HG02678 (cell line): ENCODE results near the gene ENPP1.
"Not testable (repeated sequence)": the region's sequence is repeated elsewhere in the genome, so short reads cannot be mapped to it uniquely, and the experiment has no call there.

ENCODE experiments used
- ATAC-seq: cut with Tn5 transposase; IDR thresholded peaks from one replicate; pipeline ENCODE4 v1.9.1; 2021; ENCODE audit warnings: mild to moderate bottlenecking, moderate library complexity; ENCODE audit not compliant: unreplicated experiment

ENPP1 gene

DNA sequence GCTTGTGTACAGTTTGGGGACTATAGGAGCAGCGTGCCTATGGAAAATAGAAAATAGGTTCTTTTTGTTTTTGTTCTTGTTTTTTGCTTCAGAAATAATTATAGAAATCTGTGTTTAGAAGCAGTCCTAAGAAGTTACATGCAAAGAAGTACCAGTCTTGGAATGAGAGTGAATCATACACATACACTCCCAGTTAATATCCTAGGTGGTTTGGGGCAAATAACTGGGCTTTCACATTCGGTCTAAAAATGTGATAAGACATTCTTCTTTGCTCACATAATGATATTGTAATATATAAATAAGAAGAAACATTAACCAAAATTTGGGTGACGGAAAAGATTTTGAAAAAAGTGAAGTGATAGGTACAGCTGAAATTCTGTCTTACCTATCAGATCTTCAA lies 61.0 kb downstream of the ENPP1 start:
- ATAC-seq = no peak

DNA sequence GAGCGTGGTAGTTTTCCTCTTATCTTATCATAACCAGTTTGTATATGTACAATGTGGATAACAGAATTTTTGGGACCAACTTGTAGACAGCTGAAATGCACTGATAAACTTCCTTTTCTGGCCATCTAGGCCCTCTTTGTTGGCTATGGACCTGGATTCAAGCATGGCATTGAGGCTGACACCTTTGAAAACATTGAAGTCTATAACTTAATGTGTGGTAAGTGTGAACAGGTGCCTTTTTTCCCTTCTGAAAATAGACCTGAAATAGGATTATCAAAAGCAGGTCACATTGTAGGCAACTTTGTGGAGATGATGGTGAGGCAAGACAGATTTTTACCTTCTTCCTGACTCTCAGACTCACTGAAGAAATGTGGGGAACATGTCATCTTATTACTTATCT lies 67.8 kb downstream of the ENPP1 start:
- no peak for ATAC-seq

DNA sequence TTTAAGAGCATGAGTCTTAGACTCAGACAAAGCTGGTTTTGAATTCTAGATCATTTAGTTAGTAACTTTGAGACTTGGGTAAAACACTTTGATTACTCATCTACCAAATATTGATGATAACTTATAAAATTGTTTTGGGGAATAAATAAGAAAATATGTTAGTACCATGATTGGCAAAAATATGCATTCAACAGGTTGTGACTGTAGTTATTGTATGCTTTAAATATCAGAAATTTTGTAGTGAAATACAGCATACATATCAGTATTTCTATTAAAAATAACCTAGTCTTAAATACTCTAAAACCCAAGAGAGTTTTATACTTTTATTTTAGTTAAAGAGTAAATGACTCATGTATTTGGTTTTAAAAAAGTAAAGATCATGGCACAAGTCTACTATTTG lies 68.7 kb downstream of the ENPP1 start:
- no peak for ATAC-seq

DNA sequence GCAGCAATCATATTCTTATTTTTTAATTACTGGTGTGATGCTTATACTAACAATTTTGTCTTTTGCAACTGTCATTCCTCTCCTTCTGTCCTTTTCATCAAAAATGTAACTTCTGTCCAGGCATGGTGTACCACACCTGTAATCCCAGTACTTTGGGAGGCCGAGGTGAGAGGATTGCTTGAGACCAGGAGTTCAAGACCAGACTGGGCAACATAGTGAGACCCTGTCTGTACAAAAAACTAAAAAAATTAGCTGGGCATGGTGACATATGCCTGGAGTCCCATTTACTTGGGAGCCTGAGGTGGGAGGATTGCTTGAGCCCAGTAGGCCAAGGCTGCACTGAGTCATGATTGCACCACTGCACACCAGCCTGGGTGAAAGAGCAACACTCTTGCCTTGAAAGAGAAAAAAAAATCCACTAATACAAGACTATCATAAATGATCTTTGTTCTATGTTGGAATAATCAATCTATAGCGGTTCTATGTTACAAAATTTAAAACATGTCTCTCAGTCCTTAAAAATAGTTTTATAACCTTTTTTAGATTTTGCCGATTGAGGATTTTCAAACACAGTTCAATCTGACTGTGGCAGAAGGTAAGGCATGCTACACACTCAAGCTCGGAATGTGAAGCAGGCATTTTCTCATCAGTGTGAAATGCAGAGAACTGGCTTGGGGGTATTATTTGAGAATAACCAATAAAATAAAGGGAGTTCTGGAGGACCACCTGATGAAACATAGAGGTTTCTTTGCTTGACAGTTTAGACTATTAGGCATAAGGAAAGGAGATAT lies 70.4 kb downstream of the ENPP1 start:
- no peak for ATAC-seq

DNA sequence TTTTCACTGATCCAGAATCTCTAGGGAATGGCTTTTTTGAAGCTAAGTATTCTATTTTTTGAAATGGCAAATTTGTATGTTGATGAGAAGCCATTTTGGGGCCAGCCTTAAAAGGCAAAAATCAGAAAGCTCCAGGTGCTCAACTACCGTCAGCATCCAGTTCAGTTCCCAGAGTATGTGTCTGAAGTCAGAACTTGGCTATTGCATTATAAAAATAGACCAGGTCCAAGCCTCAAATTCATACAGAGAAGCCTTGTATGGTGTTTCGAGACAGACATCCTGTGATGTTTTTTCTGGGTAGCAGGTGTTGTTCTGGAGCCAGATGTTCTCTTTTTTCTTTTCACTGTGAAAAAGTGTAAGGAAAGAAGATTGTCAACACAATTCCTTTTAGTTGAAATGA lies 75.2 kb downstream of the ENPP1 start:
- ATAC-seq = no peak

DNA sequence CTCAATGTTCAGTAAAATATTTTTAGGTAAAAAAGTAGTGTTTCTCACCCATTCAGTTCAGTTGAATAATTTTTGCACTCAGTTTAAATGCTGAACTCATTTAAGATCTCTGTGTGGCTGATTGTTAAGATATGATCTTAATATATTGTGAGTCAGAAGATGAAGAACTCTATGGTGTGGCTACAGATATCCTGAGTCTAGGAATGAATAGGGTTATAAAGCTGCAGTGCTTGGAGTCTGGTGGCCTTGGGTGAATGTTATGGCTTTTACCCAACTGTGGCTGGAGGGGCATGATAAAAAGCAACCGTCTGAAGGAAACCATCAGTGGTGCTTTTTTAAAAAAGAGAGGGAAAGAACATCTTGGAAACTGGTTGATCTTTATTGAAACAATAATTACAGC lies 77.4 kb downstream of the ENPP1 start:
- no peak for ATAC-seq

DNA sequence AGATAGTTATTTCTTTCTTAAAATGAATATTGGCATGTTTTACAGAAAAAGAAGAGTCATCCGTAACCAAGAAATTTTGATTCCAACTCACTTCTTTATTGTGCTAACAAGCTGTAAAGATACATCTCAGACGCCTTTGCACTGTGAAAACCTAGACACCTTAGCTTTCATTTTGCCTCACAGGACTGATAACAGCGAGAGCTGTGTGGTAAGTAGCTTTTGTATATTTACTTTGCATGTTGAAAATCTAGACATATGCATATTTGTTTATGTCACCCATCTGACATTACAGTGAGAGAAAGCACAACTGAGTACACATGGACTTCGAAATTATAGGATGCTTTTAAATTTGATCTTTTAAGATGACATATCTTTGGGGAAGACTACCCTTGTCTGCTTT lies 78.7 kb downstream of the ENPP1 start:
- no peak for ATAC-seq

DNA sequence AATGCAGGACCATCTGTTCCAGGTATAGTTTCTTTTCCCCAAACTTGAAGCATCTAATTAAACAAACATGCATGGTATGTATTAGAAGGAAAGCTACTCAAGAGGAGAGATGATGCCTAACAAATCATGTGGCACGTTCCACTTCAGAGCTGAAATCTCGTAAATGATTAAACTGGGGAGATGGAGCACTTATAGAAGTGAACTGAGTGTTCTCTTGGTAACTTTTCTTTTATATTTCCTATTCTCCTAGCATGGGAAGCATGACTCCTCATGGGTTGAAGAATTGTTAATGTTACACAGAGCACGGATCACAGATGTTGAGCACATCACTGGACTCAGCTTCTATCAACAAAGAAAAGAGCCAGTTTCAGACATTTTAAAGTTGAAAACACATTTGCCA lies 82.3 kb downstream of the ENPP1 start:
- no peak for ATAC-seq

DNA sequence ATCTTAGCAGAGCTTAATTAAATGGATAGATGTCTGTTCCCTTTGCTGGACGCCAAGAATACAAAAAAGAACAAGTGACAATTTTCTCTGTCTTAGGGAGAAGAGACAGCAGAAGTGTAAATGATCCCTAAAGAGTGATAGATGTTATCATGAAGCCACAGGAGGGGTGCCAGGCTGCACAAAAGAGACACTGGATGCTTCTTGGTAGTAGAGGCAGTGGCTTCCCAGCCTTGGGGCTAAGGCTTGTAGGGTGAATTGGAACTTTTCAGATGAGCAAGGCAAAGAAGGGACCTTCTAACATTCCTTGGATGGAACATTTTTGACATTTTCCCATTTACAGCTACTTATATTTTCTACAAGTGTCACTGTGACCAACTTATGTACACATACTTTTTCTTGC lies 85.4 kb downstream of the ENPP1 start:
- no peak for ATAC-seq

DNA sequence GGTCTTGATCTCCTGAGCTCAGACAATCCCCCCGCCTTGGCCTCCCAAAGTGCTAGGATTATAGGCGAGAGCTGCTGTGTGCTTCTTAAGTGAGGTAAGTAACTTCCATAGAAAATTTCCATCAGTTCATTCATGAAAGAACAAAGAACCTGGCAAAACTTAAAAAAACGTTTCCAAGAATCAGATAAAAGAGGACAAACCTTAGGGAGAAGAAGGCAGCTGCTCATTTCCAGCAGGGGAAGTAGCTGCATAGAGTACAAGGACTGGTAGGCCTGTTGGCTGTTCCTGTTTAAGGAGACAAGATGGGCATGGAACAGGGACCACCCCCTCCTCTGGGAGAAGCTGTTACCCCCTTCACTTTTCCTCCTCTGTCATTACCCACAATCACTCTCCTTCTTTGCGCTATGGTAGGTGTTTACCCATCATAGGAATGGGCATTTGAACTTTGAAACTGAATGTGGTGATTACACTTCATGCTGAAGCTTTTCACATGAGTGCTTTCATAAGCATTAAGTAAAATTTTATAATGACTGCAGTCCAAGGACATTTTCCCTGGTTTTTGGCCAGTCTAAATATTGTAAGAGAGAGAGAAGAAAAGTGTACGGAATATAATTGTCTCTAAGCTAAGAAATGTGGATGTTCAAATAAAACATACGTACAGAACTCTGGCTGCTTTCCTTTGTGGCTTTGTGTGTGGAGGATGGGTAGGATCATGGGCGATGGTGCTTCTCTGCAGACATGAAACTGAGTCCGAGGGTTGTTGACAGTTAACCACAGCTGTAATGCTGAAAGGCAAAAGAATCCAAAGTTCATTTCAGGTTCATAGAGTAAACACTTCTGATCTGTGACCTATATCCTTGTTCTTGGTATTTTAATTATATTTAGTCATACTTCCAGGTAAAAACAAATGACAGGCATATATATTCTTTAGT lies 86.9 kb downstream of the ENPP1 start:
- no peak for ATAC-seq

DNA sequence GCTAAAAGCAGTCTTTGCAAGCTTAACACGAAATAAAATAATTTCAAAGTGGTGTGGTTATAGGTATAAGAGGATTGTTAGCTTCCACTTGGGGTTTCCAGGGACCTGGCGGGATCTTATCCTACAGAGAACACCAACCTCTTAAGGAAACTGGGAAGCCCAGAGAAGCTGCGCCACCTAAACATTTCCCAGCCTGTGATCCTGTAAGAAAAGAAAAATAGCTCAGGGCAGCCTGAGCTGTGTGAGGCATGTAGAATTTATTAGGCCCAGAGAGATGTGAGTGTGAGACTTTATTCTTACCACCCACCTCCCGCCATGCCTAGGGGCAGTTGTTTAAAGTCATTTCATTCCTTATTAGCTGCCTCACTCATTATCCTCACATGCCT lies 89.2 kb downstream of the ENPP1 start:
- no peak for ATAC-seq

DNA sequence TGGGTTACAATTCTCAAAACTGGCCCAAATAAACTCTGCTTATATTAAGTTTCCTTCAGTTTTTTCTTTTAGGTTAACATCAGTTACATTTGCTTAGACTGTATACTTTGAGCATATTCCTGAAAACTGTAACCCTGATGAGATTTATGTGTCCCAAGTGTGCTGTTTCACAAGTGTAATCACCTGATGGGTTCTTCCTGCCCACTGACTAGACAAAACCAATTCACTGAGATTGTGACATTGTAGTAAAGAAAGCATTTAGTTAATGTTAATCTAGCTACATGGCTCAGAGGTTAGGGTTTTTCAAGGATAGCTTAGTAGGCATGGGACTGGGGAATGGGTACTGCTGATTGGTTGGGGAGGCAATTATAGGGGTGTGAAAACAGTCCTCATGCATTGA lies 89.8 kb downstream of the ENPP1 start:
- ATAC-seq = no peak

DNA sequence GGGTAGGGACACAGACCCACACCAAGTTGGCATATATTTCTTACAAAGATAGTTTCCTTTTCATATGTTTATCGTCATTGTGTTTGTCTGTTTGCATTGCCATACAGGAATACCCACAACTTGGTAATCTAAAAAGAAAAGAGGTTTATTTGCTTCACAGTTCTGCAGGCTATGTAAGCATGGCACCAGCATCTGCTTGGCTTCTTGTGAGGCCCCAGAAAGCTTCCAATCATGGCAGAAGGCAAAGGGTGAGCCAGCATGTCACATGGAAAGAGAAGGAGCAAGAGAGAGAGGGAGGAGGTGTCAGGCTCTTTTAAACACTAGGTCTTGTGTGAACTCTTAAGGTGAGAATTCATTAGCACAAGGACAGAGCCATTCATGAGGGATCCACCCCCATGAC lies 90.9 kb downstream of the ENPP1 start:
- ATAC-seq = no peak

DNA sequence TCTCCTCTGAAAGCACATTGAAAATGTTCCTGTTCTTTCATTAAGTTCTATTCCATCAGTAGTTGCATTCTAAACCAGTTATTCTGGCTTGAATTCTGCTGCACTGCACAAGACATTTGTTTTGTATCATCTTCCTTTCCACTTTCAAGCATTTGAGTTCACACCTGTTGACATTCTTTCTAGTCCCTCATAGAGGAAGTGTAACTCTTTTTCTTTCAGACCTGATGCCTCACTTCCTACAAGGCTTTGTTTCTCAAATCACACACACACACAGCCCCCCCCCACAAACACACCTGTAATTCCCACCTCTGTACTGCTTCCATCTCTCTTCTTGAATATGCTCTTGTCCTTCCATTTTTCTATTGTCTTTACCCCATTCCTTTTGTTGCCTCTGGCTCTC lies 92.4 kb downstream of the ENPP1 start:
- no peak for ATAC-seq

DNA sequence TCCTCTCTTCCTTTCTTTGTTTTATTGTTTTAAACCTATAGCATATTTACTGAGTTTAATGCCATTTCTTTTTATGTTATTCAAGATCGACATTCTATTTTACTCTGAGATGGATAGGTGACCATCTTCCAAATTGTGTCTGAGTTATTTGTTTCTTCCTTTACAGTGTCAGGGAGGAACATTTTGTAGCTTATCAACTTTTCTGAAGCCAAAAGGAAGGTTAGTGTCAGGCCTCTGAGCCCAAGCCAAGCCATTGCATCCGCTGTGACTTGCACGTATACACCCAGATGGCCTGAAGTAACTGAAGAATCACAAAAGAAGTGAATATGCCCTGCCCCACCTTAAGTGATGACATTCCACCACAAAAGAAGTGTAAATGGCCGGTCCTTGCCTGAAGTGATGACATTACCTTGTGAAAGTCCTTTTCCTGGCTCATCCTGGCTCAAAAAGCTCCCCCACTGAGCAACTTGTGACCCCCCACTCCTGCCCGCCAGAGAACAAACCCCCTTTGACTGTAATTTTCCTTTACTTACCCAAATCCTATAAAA lies 93.6 kb downstream of the ENPP1 start:
- not testable (repeated sequence) for ATAC-seq

DNA sequence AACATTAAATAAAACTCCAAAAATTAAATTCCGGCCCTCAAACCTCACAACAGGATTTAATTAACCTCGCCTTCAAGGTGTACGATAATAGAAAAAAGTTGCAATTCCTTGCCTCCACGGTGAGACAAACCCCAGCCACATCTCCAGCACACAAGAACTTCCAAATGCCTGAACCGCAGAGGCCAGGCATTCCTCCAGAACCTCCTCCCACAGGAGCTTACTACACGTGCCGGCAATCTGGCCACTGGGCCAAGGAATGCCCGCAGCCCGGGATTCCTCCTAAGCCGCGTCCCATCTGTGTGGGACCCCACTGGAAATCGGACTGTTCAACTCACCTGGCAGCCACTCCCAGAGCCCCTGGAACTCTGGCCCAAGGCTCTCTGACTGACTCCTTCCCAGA lies 95.9 kb downstream of the ENPP1 start:
- ATAC-seq = not testable (repeated sequence)

DNA sequence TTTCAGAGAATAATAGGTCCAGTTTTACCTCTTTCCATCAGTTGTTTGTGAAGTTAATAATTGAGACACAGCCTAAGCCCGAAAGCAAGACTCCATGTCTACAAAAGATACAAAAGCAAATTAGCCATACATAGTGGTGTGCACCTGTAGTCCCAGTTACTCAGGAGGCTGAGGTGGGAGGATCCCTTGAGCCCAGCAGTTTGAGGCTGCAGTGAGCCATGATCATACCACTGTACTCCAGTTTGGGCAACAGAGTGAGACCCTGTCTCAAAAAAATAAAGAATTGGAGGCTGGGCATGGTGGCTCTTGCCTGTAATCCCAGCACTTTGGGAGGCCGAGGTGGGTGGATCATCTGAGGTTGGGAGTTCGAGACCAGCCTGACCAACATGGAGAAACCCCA lies 101.0 kb downstream of the ENPP1 start:
- not testable (repeated sequence) for ATAC-seq

DNA sequence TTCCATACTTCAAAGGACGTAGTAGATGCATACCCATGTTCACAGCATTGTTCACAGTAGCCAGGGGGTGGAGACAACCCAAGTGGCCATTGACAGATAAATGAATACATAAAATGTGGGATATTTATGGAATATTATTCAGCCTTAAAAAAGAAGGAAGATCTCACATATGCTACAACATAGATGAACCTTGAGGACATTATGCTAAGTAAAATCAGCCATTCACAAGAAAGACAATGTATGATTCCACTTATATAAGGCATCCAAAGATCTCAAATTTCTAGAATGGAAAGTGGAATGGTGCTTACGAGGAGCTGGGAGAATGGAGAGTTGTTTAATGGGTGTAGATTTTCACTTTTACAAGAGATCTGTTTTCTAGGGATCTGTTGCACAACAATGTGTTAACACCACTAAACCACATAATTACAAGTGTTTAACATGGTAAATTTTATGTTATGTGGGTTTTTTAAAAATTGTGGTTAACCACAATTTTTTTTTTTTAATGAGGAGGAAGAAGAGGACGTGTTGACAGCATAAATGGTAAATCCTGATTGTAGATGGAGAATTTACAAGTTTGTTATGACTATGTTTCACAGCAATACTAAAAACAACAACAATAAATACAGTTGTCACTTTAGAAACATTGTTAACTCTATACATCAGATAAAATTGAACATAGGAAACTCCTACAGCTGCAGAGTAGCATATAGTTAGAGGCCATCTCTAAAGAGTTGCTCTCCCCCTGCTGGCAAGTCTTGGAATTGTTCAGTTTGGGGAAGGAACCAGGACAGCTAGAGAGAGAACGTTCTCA lies 101.8 kb downstream of the ENPP1 start:
- ATAC-seq = peak; percentile 100

DNA sequence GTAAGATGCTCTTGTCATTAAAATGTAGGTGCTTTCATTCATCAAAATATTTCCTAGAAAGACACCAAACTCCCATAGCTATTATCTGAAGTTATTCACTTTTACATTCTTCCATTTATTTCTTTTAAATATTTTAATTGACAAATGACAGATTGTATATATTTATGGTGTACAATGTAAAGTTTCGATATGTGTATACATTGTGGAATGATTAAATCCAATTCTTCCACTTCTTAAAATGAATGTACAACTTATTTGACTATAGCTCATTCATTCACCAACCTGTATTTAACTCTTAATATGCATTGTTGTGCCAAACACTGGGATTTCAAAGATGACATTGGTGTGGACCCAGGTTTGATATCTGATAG lies 102.4 kb downstream of the ENPP1 start:
- ATAC-seq = no peak

DNA sequence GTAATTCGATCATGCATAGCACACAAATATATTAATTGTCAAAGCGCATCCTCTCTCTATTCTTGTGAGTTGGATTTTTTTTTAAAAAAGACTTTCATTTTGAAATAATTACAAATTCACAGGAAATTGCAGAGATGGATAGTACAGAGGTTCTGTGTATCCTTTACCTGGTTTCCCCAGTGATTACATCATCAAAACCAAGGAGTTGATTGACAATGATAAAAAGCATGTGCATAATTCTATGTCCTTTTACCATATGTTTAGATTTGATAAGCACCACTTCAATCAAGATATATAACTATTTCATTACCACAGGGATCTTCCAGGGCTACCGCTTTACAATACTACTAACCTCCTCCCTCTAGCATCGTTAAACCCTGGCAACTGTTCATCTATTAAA lies 103.1 kb downstream of the ENPP1 start:
- no peak for ATAC-seq

DNA sequence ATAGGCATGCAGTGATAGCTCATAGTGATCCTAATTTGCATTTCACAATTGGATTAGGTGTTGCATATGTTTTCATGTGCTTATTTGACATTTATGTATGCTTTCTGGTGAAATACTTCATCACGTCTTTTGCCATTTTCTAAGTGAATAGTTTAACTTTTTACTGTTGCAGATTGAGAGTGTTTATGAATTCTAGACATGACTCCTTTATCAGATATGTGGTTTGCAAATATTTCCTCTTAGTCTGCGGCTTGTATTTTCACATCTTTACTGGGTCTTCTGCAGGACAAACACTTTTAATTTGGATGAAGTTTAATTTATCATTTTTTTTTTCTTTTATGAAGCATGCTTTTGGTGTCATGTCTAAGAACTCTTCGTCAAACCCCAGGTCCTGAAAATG lies 104.1 kb downstream of the ENPP1 start:
- no peak for ATAC-seq
